HepG2 (cell line): ENCODE results near the gene LEMD3. TPM values are rescaled to one million over a fixed set of nuclear protein-coding genes. Genes with fewer than 3 reads are reported as not detected.

Source experiments
- ATAC-seq: fragments of 200-7000 bp; cut with Tn5 transposase; 3 replicates; pipeline ENCODE4 v1.9.1; 2020; ENCODE audit warnings: mild to moderate bottlenecking, moderate library complexity
- BruUV-seq: library from RNA; stranded (reverse); fragments of 400-500 nt; replicated peaks from 2 replicates; lab custom pipeline; 2021; lab: Mats Ljungman, UMichigan
- CTCF ChIA-PET: fragments of 300-600 bp; formaldehyde crosslinking; extraction: SDS; loops from one replicate; lab custom pipeline; 2021; ENCODE audit warnings: low total read pairs, inconsistent platforms, low intra/inter-chr PET ratio; lab: Yijun Ruan, JAX
- POLR2A ChIA-PET: fragments of 350-600 bp; sonication (Branson Sonifier 250); formaldehyde crosslinking; loops from one replicate; lab custom pipeline; 2020; ENCODE audit warnings: antibody characterized with exemption, inconsistent platforms; lab: Yijun Ruan, JAX
- DNase-seq: peaks from one replicate; pipeline ENCODE4 v3.0.0-alpha.2; 2015; ENCODE audit warnings: low spot score
- FAIRE-seq: peaks from 3 replicates; lab custom pipeline; 2011; peaks lifted over from hg19 to GRCh38; lab: Jason Lieb, UNC
- H2AFZ ChIP-seq: one replicate; pipeline ENCODE4 v1.6.1; 2011; ENCODE audit warnings: low read length, inconsistent platforms
- H3K27ac ChIP-seq: fragments of 300-600 bp; 3 replicates; pipeline ENCODE4 v1.8.0; 2011; ENCODE audit warnings: mixed run types, mild to moderate bottlenecking, mixed read lengths, low read length, inconsistent platforms; ENCODE audit not compliant: insufficient read depth; ENCODE audit errors: extremely low read length
- H3K27me3 ChIP-seq, 2 experiments: fragments of 200-600 bp in 1 of 2; 2 replicates in 1 of 2; 3 replicates in 1 of 2; pipeline versions ENCODE4 v1.6.0 to v1.8.0; 2011; ENCODE audit warnings: low read length in 2 of 2, mild to moderate bottlenecking in 2 of 2, moderate library complexity in 2 of 2, inconsistent platforms in 1 of 2; ENCODE audit not compliant: insufficient read depth in 2 of 2, control insufficient read depth in 1 of 2
- H3K36me3 ChIP-seq, 2 experiments: fragments of 200-600 bp in 1 of 2; replicated peaks in 1 of 2; 2 replicates in 1 of 2; 3 replicates in 1 of 2; pipeline versions ENCODE4 v1.5.1 to v1.8.0; 2011; ENCODE audit warnings: low read length in 2 of 2, inconsistent platforms in 1 of 2; ENCODE audit not compliant: insufficient read depth in 2 of 2, control insufficient read depth in 1 of 2
- H3K4me1 ChIP-seq: 2 replicates; pipeline ENCODE4 v1.5.1; 2012; ENCODE audit warnings: low read length, inconsistent platforms; ENCODE audit not compliant: insufficient read depth
- H3K4me2 ChIP-seq: 2 replicates; pipeline ENCODE4 v1.6.0; 2011; ENCODE audit warnings: low read depth, low read length, inconsistent platforms
- H3K4me3 ChIP-seq, 3 experiments: fragments of 200-600 bp in 1 of 3; sonication (generic), shearing (Covaris generic) in 1 of 3; replicated peaks in 1 of 3; 2 replicates each; pipeline ENCODE4 v1.5.1; 2011 to 2016; ENCODE audit warnings: low read length in 3 of 3, inconsistent platforms in 2 of 3, low read depth in 2 of 3, mild to moderate bottlenecking in 2 of 3, control low read depth in 1 of 3, mixed read lengths in 1 of 3; ENCODE audit not compliant: insufficient read depth in 1 of 3
- H3K79me2 ChIP-seq: one replicate; pipeline ENCODE4 v1.6.1; 2011; ENCODE audit warnings: low read length, inconsistent platforms; ENCODE audit not compliant: insufficient read depth
- H3K9ac ChIP-seq: 2 replicates; pipeline ENCODE4 v1.6.0; 2011; ENCODE audit warnings: mild to moderate bottlenecking, low read depth, low read length, inconsistent platforms; ENCODE audit not compliant: insufficient read depth
- H3K9me3 ChIP-seq: 2 replicates; pipeline ENCODE4 v1.5.1; 2012; ENCODE audit warnings: mild to moderate bottlenecking, low read length
- H4K20me1 ChIP-seq: 2 replicates; pipeline ENCODE4 v1.6.0; 2011; ENCODE audit warnings: inconsistent platforms, mild to moderate bottlenecking, low read length, moderate library complexity; ENCODE audit not compliant: insufficient read depth
- ERF ChIP-seq: IDR thresholded peaks from 2 replicates; pipeline ENCODE4 v1.6.1; 2018; ENCODE audit warnings: missing biosample characterization, missing genetic modification reagents
- KLF11 ChIP-seq: IDR thresholded peaks from 2 replicates; pipeline ENCODE4 v1.6.1; 2016; ENCODE audit warnings: missing compliant biosample characterization
- KLF15 ChIP-seq: sonication (generic); formaldehyde crosslinking; IDR thresholded peaks from 2 replicates; pipeline ENCODE4 v1.8.1; 2023; ENCODE audit warnings: borderline replicate concordance, mild to moderate bottlenecking, inconsistent platforms, missing genetic modification reagents, mixed read lengths
- REXO4 ChIP-seq: sonication (generic); formaldehyde crosslinking; IDR thresholded peaks from 2 replicates; pipeline ENCODE4 v1.8.0; 2022; ENCODE audit warnings: missing genetic modification reagents, mild to moderate bottlenecking, borderline replicate concordance
- ZNF329 ChIP-seq: sonication (generic); formaldehyde crosslinking; IDR thresholded peaks from 2 replicates; pipeline ENCODE4 v1.9.0; 2021; ENCODE audit warnings: low read depth, mild to moderate bottlenecking, missing genetic modification reagents
- ZNF713 ChIP-seq: sonication (generic); formaldehyde crosslinking; IDR thresholded peaks from 2 replicates; pipeline ENCODE4 v1.4.0; 2020; ENCODE audit warnings: mild to moderate bottlenecking, missing genetic modification reagents
- WGBS: methylation state at CpG from one replicate; pipeline ENCODE4 v1.1.6; 2017; ENCODE audit warnings: low lambda C conversion rate; 5-methylcytosine and 5-hydroxymethylcytosine counted together
- in situ Hi-C: cut with HindIII; loops from 2 replicates; pipeline ENCODE4 v1.10.0; 2017; ENCODE audit warnings: low pct_unique_long_range_greater_than_20kb; ENCODE audit not compliant: extremely low pct_ligation_motif_present
- intact Hi-C: fragments of 100-400 bp; cut with micrococcal nuclease; formaldehyde crosslinking; loops from one replicate; pipeline ENCODE4 v1.10.0; 2022; ENCODE audit not compliant: unreplicated experiment
- polyA plus RNA-seq, 8 experiments: library from polyadenylated mRNA; depleted of rRNA in 3 of 8; stranded (reverse) in 7 of 8; unstranded in 1 of 8; fragments of >200 nt; fragmentation: Illumina TruSeq in 4 of 8; extraction: Trizol in 4 of 8; gene quantifications; 2 replicates each; pipeline versions ENCODE4 v1.2.1 to v1.2.3, GENCODE V29; 2011 to 2016; ENCODE audit warnings: low read depth in 4 of 8, missing spikeins in 1 of 8, mixed read lengths in 1 of 8; ENCODE audit not compliant: insufficient read depth in 1 of 8
- total RNA-seq, 5 experiments: library from RNA; depleted of rRNA; stranded (reverse); fragments of >200 nt; fragmentation: Illumina TruSeq; extraction: Trizol; gene quantifications; 2 replicates each; pipeline ENCODE4 v1.2.3, GENCODE V29; 2016; ENCODE audit warnings: low read depth in 1 of 5
- TF ChIP-seq, protein P1 (sequence below): fragments of 450-650 bp; IDR thresholded peaks from 2 replicates; pipeline ENCODE4 v1.6.1; 2017

LEMD3 gene
- total and polyA plus RNA-seq, 2 of the 13 experiments (the other 11 are each of a cell fraction or from before 2014, with no cell fraction given), result 9.3 to 18.7 TPM

DNA sequence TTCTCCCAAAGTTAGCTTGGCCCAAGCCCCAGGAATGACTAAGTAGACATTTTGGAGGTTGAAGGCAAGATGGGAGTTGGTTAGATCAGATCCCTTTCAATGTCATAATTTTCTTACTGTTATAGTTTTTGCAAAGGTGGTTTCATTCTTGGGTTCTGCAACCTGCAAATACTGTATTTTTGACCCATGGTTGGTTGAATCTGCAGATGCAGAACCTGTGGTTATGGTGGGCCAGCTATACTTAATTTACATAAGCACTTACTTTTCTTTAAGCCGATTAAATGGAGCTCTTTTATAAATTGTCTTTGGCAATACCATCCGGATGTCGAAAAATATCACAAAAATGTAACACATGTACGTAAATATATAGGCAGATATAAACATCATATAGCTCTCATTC lies 25.6 kb downstream of the LEMD3 start:
- H3K9ac ChIP-seq, result no peak overlapping the region
- FAIRE-seq (no peak), DNase-seq (no peak), ATAC-seq (no peak)
- in situ Hi-C loops (no loop called here), intact Hi-C loops (no loop called here)
- ChIA-PET CTCF (no interaction called here), POLR2A (interaction anchor here (1.5 kb wide), 1 partner anchor 26 kb away, joined by 3 read pairs; the partner anchor contains the start of gene LEMD3)
- no peaks in the 10 kb centered on the region; a peak in 1 of 5 replicates for H3K27me3 ChIP-seq
- 0 out of 2 replicates have a peak, but pooled peaks cover 11% of the 10 kb centered on the region for H4K20me1 ChIP-seq
- H3K4me2 ChIP-seq, result no peak overlapping the region
- 98% methylated on average over 4 of the region's 4 CpGs for WGBS
- no peak overlapping the region for H3K4me3 ChIP-seq
- H3K9me3 ChIP-seq, result no peaks in the 10 kb centered on the region
- no peak overlapping the region for H3K27ac ChIP-seq
- peaks cover 0 to 5% of the 10 kb centered on the region in 2 experiments; a peak in 1 of 5 replicates for H3K36me3 ChIP-seq
- no peak for TF ChIP-seq KLF11 (CRISPR knock-in tag)
- TF ChIP-seq ZNF713, result no peak
- TF ChIP-seq, protein P1, sequence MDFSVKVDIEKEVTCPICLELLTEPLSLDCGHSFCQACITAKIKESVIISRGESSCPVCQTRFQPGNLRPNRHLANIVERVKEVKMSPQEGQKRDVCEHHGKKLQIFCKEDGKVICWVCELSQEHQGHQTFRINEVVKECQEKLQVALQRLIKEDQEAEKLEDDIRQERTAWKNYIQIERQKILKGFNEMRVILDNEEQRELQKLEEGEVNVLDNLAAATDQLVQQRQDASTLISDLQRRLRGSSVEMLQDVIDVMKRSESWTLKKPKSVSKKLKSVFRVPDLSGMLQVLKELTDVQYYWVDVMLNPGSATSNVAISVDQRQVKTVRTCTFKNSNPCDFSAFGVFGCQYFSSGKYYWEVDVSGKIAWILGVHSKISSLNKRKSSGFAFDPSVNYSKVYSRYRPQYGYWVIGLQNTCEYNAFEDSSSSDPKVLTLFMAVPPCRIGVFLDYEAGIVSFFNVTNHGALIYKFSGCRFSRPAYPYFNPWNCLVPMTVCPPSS, result no peak
- no peak for TF ChIP-seq ERF (CRISPR knock-in tag)
- TF ChIP-seq, all 625 proteins: peak for 0
- Histone ChIP-seq H3K79me2 (peaks cover 24% of the 10 kb centered on the region), H3K4me1 (peaks cover 10% of the 10 kb centered on the region), H2AFZ (no peak overlapping the region)
- BruUV-seq, result no TSS peak

DNA sequence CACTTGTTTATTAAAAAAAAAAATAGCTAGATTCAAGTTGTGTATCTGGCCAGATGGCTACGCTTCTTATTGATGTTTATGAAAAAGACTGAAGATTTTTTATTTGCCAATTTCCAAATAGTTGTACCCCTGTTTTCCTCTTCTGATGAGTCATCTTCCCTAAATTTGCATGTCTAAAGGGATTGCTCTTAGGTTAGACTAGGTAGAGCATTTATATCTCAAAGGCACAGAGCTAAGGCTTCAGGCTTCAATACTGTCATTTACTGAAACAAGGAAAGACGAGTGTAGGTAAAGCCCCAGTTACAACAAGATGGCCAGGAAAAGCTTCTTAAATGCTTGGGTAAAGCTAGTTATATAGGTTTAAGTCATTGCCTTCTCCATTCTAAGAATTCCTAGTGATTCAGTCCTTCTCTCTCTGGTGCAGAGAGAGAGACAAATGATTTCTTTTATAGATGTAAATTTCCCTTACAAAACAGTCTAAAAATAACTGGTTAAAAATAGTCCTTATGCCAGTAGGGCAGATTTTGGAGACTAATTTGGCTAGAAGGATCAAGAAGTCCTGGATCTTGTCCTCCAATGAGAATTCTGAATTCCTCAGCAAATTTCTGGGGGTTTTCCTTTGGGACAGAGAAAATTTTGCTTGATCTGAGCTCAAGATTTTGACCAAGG lies 26.1 kb downstream of the LEMD3 start:
- DNase-seq, result no peak
- peaks cover 0 to 5% of the 10 kb centered on the region in 2 experiments; a peak in 1 of 5 replicates for H3K36me3 ChIP-seq
- H3K4me2 ChIP-seq, result no peak overlapping the region
- ChIA-PET CTCF (no interaction called here), POLR2A (interaction anchor here (1.5 kb wide), 1 partner anchor 26 kb away, joined by 3 read pairs; the partner anchor contains the start of gene LEMD3)
- FAIRE-seq, result no peak
- no peaks in the 10 kb centered on the region for H3K9me3 ChIP-seq
- TF ChIP-seq ZNF329, result no peak
- no peak for TF ChIP-seq KLF15 (CRISPR knock-in tag)
- TF ChIP-seq REXO4, result no peak
- H3K4me1 ChIP-seq, result peaks cover 10% of the 10 kb centered on the region
- intact Hi-C loops, result no loop called here
- in situ Hi-C loops, result no loop called here
- no peaks in the 10 kb centered on the region; a peak in 1 of 5 replicates for H3K27me3 ChIP-seq
- H3K27ac ChIP-seq, result no peak overlapping the region
- no peak for ATAC-seq
- 99% methylated on average over 2 of the region's 2 CpGs for WGBS
- H3K4me3 ChIP-seq, result no peak overlapping the region
- H3K9ac ChIP-seq, result no peak overlapping the region
- no TSS peak for BruUV-seq
- H3K79me2 ChIP-seq, result peaks cover 28% of the 10 kb centered on the region
- no peak overlapping the region for H2AFZ ChIP-seq
- H4K20me1 ChIP-seq, result 0 out of 2 replicates have a peak, but pooled peaks cover 11% of the 10 kb centered on the region
